Measurements from ENCODE around the gene USP43. TPM values are rescaled to one million over a fixed set of nuclear protein-coding genes. Genes with fewer than 3 reads are reported as not detected.

Gene USP43
- total RNA-seq, 1 experiment from 2014 or later = 0.34 TPM

GRCh38 chr17:9715503-9716016, 70.2 kb downstream of the USP43 start:
- intact Hi-C loops (cut with micrococcal nuclease; ENCODE audit: unreplicated experiment) = no loop called here
- POLR2A ChIA-PET (ENCODE audit: low non-redundant PET) = no interaction called here
- no TSS peak for BruUV-seq (replicated peaks)
- no peaks in the 10 kb centered on the region for H3K36me3 ChIP-seq (ENCODE audit: insufficient read depth, low read length, poor library complexity, severe bottlenecking)
- peaks cover 4% of the 10 kb centered on the region for H3K27me3 ChIP-seq (replicated peaks; ENCODE audit: insufficient read depth, low read depth, low read length, poor library complexity)
- DNase-seq (ENCODE audit: low spot score) = no peak
- CTCF ChIA-PET = no interaction called here
- H3K27ac ChIP-seq (ENCODE audit: low read depth, low read length, poor library complexity, severe bottlenecking) = no peak overlapping the region
- H3K4me1 ChIP-seq (ENCODE audit: insufficient read depth, low read length, poor library complexity, severe bottlenecking) = no peaks in the 10 kb centered on the region
- no peaks in the 10 kb centered on the region for H3K9me3 ChIP-seq (ENCODE audit: low read depth, low read length, poor library complexity, severe bottlenecking)
- TF ChIP-seq EZH2 (IDR thresholded peaks at IDR 0.05; ENCODE audit: borderline replicate concordance, low read depth, low read length, poor library complexity, severe bottlenecking) (no peak), CTCF (conservative IDR thresholded peaks at IDR 0.05; ENCODE audit: low read depth, low read length) (no peak)
- no peak overlapping the region for H3K4me3 ChIP-seq (ENCODE audit: low read depth, low read length, poor library complexity, severe bottlenecking)

GRCh38 chr17:9725575-9725974, 80.3 kb downstream of the USP43 start:
- DNase-seq (ENCODE audit: low spot score) = no peak
- intact Hi-C loops (cut with micrococcal nuclease; ENCODE audit: unreplicated experiment) = loop anchor here (10.0 kb wide), 1 partner anchor 169 kb away; no protein-coding TSS in a partner anchor
- no peaks in the 10 kb centered on the region for H3K4me1 ChIP-seq (ENCODE audit: insufficient read depth, low read length, poor library complexity, severe bottlenecking)
- CTCF ChIA-PET = interaction anchor here (1.1 kb wide), 1 partner anchor 149 kb away, joined by 3 read pairs; the partner anchor contains the start of gene CFAP52
- no TSS peak for BruUV-seq (replicated peaks)
- H3K36me3 ChIP-seq (ENCODE audit: insufficient read depth, low read length, poor library complexity, severe bottlenecking) = no peaks in the 10 kb centered on the region
- H3K27ac ChIP-seq (ENCODE audit: low read depth, low read length, poor library complexity, severe bottlenecking) = no peak overlapping the region
- TF ChIP-seq EZH2 (IDR thresholded peaks at IDR 0.05; ENCODE audit: borderline replicate concordance, low read depth, low read length, poor library complexity, severe bottlenecking) = no peak
- no peak; the same call in 1 of the 2 replicates for TF ChIP-seq CTCF (conservative IDR thresholded peaks at IDR 0.05; ENCODE audit: low read depth, low read length)
- H3K4me3 ChIP-seq (ENCODE audit: low read depth, low read length, poor library complexity, severe bottlenecking) = no peak overlapping the region
- H3K27me3 ChIP-seq (replicated peaks; ENCODE audit: insufficient read depth, low read depth, low read length, poor library complexity) = peaks cover 22% of the 10 kb centered on the region
- no peaks in the 10 kb centered on the region for H3K9me3 ChIP-seq (ENCODE audit: low read depth, low read length, poor library complexity, severe bottlenecking)
- POLR2A ChIA-PET (ENCODE audit: low non-redundant PET) = no interaction called here

GRCh38 chr17:9726291-9726690, 81.0 kb downstream of the USP43 start:
- no peaks in the 10 kb centered on the region for H3K4me1 ChIP-seq (ENCODE audit: insufficient read depth, low read length, poor library complexity, severe bottlenecking)
- intact Hi-C loops (cut with micrococcal nuclease; ENCODE audit: unreplicated experiment) = loop anchor here (10.0 kb wide), 1 partner anchor 169 kb away; no protein-coding TSS in a partner anchor
- no TSS peak for BruUV-seq (replicated peaks)
- H3K27me3 ChIP-seq (replicated peaks; ENCODE audit: insufficient read depth, low read depth, low read length, poor library complexity) = peaks cover 22% of the 10 kb centered on the region
- ChIA-PET CTCF (interaction anchor here (1.1 kb wide), 1 partner anchor 149 kb away, joined by 3 read pairs; the partner anchor contains the start of gene CFAP52), POLR2A (ENCODE audit: low non-redundant PET) (no interaction called here)
- no peaks in the 10 kb centered on the region for H3K36me3 ChIP-seq (ENCODE audit: insufficient read depth, low read length, poor library complexity, severe bottlenecking)
- TF ChIP-seq EZH2 (IDR thresholded peaks at IDR 0.05; ENCODE audit: borderline replicate concordance, low read depth, low read length, poor library complexity, severe bottlenecking) (no peak), CTCF (conservative IDR thresholded peaks at IDR 0.05; ENCODE audit: low read depth, low read length) (no peak)
- H3K4me3 ChIP-seq (ENCODE audit: low read depth, low read length, poor library complexity, severe bottlenecking) = no peak overlapping the region
- DNase-seq (ENCODE audit: low spot score) = no peak
- no peak overlapping the region for H3K27ac ChIP-seq (ENCODE audit: low read depth, low read length, poor library complexity, severe bottlenecking)
- no peaks in the 10 kb centered on the region for H3K9me3 ChIP-seq (ENCODE audit: low read depth, low read length, poor library complexity, severe bottlenecking)
